Fibroblast of lung (primary cell): ENCODE data around the gene FZD4. TPM values are rescaled to one million over a fixed set of nuclear protein-coding genes. Genes with fewer than 3 reads are reported as not detected.

Experiments used
- DNase-seq, 2 donors: peaks; one replicate each; pipeline versions ENCODE4 v3.0.0 to v3.0.0-alpha.2; 2010; ENCODE audit warnings: low read depth in 2 of 2
- H2AFZ ChIP-seq: 2 replicates; pipeline ENCODE4 v1.5.1; 2012; ENCODE audit warnings: low read length, control low read depth, inconsistent platforms
- H3K27ac ChIP-seq: 2 replicates; pipeline ENCODE4 v1.5.1; 2011; ENCODE audit warnings: low read length, control low read depth; ENCODE audit not compliant: insufficient read depth
- H3K27me3 ChIP-seq: 2 replicates; pipeline ENCODE4 v1.5.1; 2011; ENCODE audit warnings: mild to moderate bottlenecking, low read length; ENCODE audit not compliant: control insufficient read depth, insufficient read depth
- H3K36me3 ChIP-seq: 2 replicates; pipeline ENCODE4 v1.5.1; 2011; ENCODE audit warnings: low read length; ENCODE audit not compliant: control insufficient read depth, insufficient read depth
- H3K4me1 ChIP-seq: 2 replicates; pipeline ENCODE4 v1.5.1; 2011; ENCODE audit warnings: low read length; ENCODE audit not compliant: control insufficient read depth, insufficient read depth; ENCODE audit errors: extremely low read depth
- H3K4me2 ChIP-seq: 2 replicates; pipeline ENCODE4 v1.5.1; 2011; ENCODE audit warnings: low read length, control low read depth; ENCODE audit not compliant: insufficient read depth; ENCODE audit errors: extremely low read depth
- H3K4me3 ChIP-seq, 4 experiments: fragments of 200-600 bp in 1 of 4; sonication (generic) in 1 of 4; replicated peaks in 1 of 4; 2 replicates each; pipeline ENCODE4 v1.5.1; 2011 to 2016; ENCODE audit warnings: low read length in 4 of 4, low read depth in 3 of 4, mild to moderate bottlenecking in 3 of 4, control low read depth in 2 of 4, inconsistent platforms in 1 of 4, mixed read lengths in 1 of 4; ENCODE audit not compliant: insufficient read depth in 1 of 4; ENCODE audit errors: control extremely low read depth in 1 of 4
- H3K79me2 ChIP-seq: 2 replicates; pipeline ENCODE4 v1.5.1; 2012; ENCODE audit warnings: mild to moderate bottlenecking, low read length, inconsistent platforms; ENCODE audit not compliant: control insufficient read depth, insufficient read depth
- H3K9ac ChIP-seq: 2 replicates; pipeline ENCODE4 v1.5.1; 2011; ENCODE audit warnings: mild to moderate bottlenecking, low read length, control low read depth; ENCODE audit not compliant: insufficient read depth
- H3K9me3 ChIP-seq: 2 replicates; pipeline ENCODE4 v1.5.1; 2012; ENCODE audit warnings: low read depth, low read length; ENCODE audit not compliant: control insufficient read depth, insufficient read depth
- H4K20me1 ChIP-seq: 2 replicates; pipeline ENCODE4 v1.5.1; 2011; ENCODE audit warnings: low read length; ENCODE audit not compliant: control insufficient read depth, insufficient read depth; ENCODE audit errors: extremely low read depth
- CTCF ChIP-seq, 2 donors: IDR thresholded peaks in 1 of 2; conservative IDR thresholded peaks in 1 of 2; 1 replicate in 1 of 2; 2 replicates in 1 of 2; pipeline ENCODE4 v1.5.1; 2011 to 2012; ENCODE audit warnings: low read length in 2 of 2, control low read depth in 1 of 2, inconsistent platforms in 1 of 2, low read depth in 1 of 2, mild to moderate bottlenecking in 1 of 2
- EZH2 ChIP-seq: IDR thresholded peaks from 2 replicates; pipeline ENCODE4 v1.5.1; 2012; ENCODE audit warnings: low read length, control low read depth, mild to moderate bottlenecking; ENCODE audit errors: missing control alignments
- polyA plus RNA-seq, 2 donors: library from polyadenylated mRNA; depleted of rRNA in 1 of 2; stranded (reverse) in 1 of 2; unstranded in 1 of 2; fragments of >200 nt; gene quantifications; 2 replicates each; pipeline ENCODE4 v1.2.1, GENCODE V29; 2011 to 2012; ENCODE audit warnings: missing spikeins in 1 of 2
- total RNA-seq: library from RNA; depleted of rRNA; stranded (reverse); fragments of >200 nt; gene quantifications from 2 replicates; pipeline ENCODE4 v1.2.1, GENCODE V29; 2014

FZD4 gene
- total and polyA plus RNA-seq, 2 donors (not counting 1 experiment from before 2014, with no cell fraction given): 15.7 to 17.8 TPM

DNA sequence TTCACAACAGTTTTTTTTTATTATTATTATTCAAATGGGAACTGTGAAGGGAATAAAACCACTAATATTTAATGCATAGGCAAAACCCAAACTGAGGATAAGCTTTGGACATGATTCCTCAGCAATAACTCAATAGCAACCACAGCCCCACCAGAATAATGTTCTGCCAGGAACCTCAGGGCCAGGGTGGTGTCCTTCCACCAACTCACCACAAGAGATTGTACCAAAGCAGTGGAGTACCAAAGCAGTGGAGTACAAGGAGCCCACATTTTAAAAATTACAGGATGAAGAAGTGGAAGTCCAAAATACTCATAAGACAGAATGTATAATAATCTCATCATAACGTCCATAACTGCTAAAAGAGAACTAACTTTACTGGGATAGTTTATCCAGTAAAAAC, 32.5 kb upstream of the FZD4 start:
- no peaks in the 10 kb centered on the region for H4K20me1 ChIP-seq
- no peaks in the 10 kb centered on the region for H3K36me3 ChIP-seq
- DNase-seq: no peak
- no peak overlapping the region for H2AFZ ChIP-seq
- no peak overlapping the region for H3K9ac ChIP-seq
- no peak overlapping the region for H3K4me3 ChIP-seq
- TF ChIP-seq CTCF (conservative IDR thresholded peaks at IDR 0.05 in 1 of 2, IDR thresholded peaks at IDR 0.05 in 1 of 2; ENCODE audit: low read depth in 1 of 2, low read length in 2 of 2) (no peak), EZH2 (no peak)
- H3K27me3 ChIP-seq: no peaks in the 10 kb centered on the region
- H3K4me2 ChIP-seq: no peak overlapping the region
- H3K79me2 ChIP-seq: no peaks in the 10 kb centered on the region
- H3K4me1 ChIP-seq: no peaks in the 10 kb centered on the region
- H3K9me3 ChIP-seq: no peaks in the 10 kb centered on the region
- H3K27ac ChIP-seq: no peak overlapping the region

GRCh38 chr11:86984701-86985100, 29.5 kb upstream of the FZD4 start:
- Histone ChIP-seq H3K27ac (no peak overlapping the region), H3K9ac (no peak overlapping the region), H3K27me3 (no peaks in the 10 kb centered on the region), H3K4me1 (no peaks in the 10 kb centered on the region), H3K36me3 (no peaks in the 10 kb centered on the region), H3K4me2 (no peak overlapping the region), H2AFZ (no peak overlapping the region), H4K20me1 (no peaks in the 10 kb centered on the region), H3K79me2 (no peaks in the 10 kb centered on the region), H3K4me3 (no peak overlapping the region), H3K9me3 (no peaks in the 10 kb centered on the region)
- no peak for TF ChIP-seq EZH2
- no peak for TF ChIP-seq CTCF (conservative IDR thresholded peaks at IDR 0.05 in 1 of 2, IDR thresholded peaks at IDR 0.05 in 1 of 2; ENCODE audit: low read depth in 1 of 2, low read length in 2 of 2)
- no peak for DNase-seq

- no peak overlapping the region for H3K27ac ChIP-seq
- H4K20me1 ChIP-seq: no peaks in the 10 kb centered on the region
- H3K27me3 ChIP-seq: no peaks in the 10 kb centered on the region
- no peaks in the 10 kb centered on the region for H3K9me3 ChIP-seq
- no peak overlapping the region for H3K4me3 ChIP-seq
- H3K36me3 ChIP-seq: no peaks in the 10 kb centered on the region
- H3K79me2 ChIP-seq: no peaks in the 10 kb centered on the region
- TF ChIP-seq EZH2 (no peak), CTCF (conservative IDR thresholded peaks at IDR 0.05 in 1 of 2, IDR thresholded peaks at IDR 0.05 in 1 of 2; ENCODE audit: low read depth in 1 of 2, low read length in 2 of 2) (no peak)
- no peaks in the 10 kb centered on the region for H3K4me1 ChIP-seq
- H2AFZ ChIP-seq: no peak overlapping the region
- no peak overlapping the region for H3K4me2 ChIP-seq
- DNase-seq: no peak
- no peak overlapping the region for H3K9ac ChIP-seq
Measured at GRCh38 chr11:86983021-86983488, 27.9 kb upstream of the FZD4 start.
